H4 (cell line): ENCODE measurements around the gene PRKCZ. TPM values are rescaled to one million over a fixed set of nuclear protein-coding genes. Genes with fewer than 3 reads are reported as not detected.
A peak's percentile ranks its signal among the peaks of the same experiment; 100 is the strongest.
"Not testable (repeated sequence)": the region's sequence is repeated elsewhere in the genome, so short reads cannot be mapped to it uniquely, and the experiment has no call there.

Source experiments
- DNase-seq: peaks from one replicate; pipeline ENCODE4 v3.0.0-alpha.2; 2015; ENCODE audit warnings: low spot score
- total RNA-seq: library from RNA; depleted of rRNA; stranded (reverse); fragments of >200 nt; shearing (Covaris generic); gene quantifications from 2 replicates; pipeline ENCODE4 v1.2.3, GENCODE V29; 2014

PRKCZ gene
- total RNA-seq, 1 experiment from 2014 or later: 11.4 TPM

- DNase-seq: no peak
Observed at GRCh38 chr1:2115008-2115641, 64.9 kb downstream of the PRKCZ start.

GRCh38 chr1:2115702-2116341, 65.6 kb downstream of the PRKCZ start:
- DNase-seq: no peak

- no peak for DNase-seq
Observed at GRCh38 chr1:2119886-2120285, 69.7 kb downstream of the PRKCZ start.

- no peak for DNase-seq
Observed at GRCh38 chr1:2121101-2121691, 71.0 kb downstream of the PRKCZ start.

- DNase-seq: not testable (repeated sequence)
Observed at GRCh38 chr1:2121794-2122193, 71.6 kb downstream of the PRKCZ start.

GRCh38 chr1:2124446-2125198, 74.4 kb downstream of the PRKCZ start:
- DNase-seq: no peak

- DNase-seq: no peak
Observed at GRCh38 chr1:2125350-2126211, 75.4 kb downstream of the PRKCZ start.

GRCh38 chr1:2126331-2127186, 76.3 kb downstream of the PRKCZ start:
- DNase-seq: no peak

GRCh38 chr1:2127187-2128145, 77.3 kb downstream of the PRKCZ start:
- DNase-seq: no peak

GRCh38 chr1:2128189-2128901, 78.1 kb downstream of the PRKCZ start:
- DNase-seq: no peak

- DNase-seq: no peak
Observed at GRCh38 chr1:2129256-2129943, 79.2 kb downstream of the PRKCZ start.

GRCh38 chr1:2130156-2130555, 79.9 kb downstream of the PRKCZ start:
- no peak for DNase-seq

- no peak for DNase-seq
Observed at GRCh38 chr1:2130871-2131289, 80.7 kb downstream of the PRKCZ start.

- DNase-seq: no peak
Observed at GRCh38 chr1:2132222-2133038, 82.2 kb downstream of the PRKCZ start.

GRCh38 chr1:2133039-2133878, 83.0 kb downstream of the PRKCZ start:
- peak; percentile 96 for DNase-seq

GRCh38 chr1:2133879-2134215, 83.6 kb downstream of the PRKCZ start:
- no peak for DNase-seq

- DNase-seq: no peak
Observed at GRCh38 chr1:2134266-2134620, 84.0 kb downstream of the PRKCZ start.
